ENCODE results near the gene PAX3.

Gene PAX3

GRCh38 chr2:222261504-222261903 lies 37.3 kb downstream of the PAX3 start:
- H4K91ac ChIP-seq (ENCODE audit: low read depth, low read length, poor library complexity): no peak overlapping the region
- no peak overlapping the region for H2AFZ ChIP-seq (ENCODE audit: low read length)
- H3K27ac ChIP-seq (replicated peaks; ENCODE audit: low read length): no peak overlapping the region
- DNase-seq (ENCODE audit: low spot score): no peak
- no peak overlapping the region for H3K4me2 ChIP-seq (ENCODE audit: insufficient read depth, low read length, poor library complexity, severe bottlenecking)
- no peak overlapping the region for H2BK5ac ChIP-seq (ENCODE audit: low read length)
- no peak overlapping the region for H3K4me3 ChIP-seq (ENCODE audit: low read length in 2 of 2)
- no peak overlapping the region for H3K23ac ChIP-seq (ENCODE audit: low read depth, low read length, poor library complexity)
- no peak overlapping the region for H3K18ac ChIP-seq (ENCODE audit: low read length)
- no peaks in the 10 kb centered on the region for H3K36me3 ChIP-seq (replicated peaks in 1 of 2; ENCODE audit: control insufficient read depth in 2 of 2, insufficient read depth in 2 of 2, low read length in 2 of 2)
- no peak overlapping the region for H2BK15ac ChIP-seq (ENCODE audit: low read length)
- no peak overlapping the region for H2BK120ac ChIP-seq (ENCODE audit: low read depth, low read length)
- H3K4ac ChIP-seq (ENCODE audit: low read length): no peak overlapping the region
- no peak overlapping the region for H3K14ac ChIP-seq (ENCODE audit: low read length)
- no peak overlapping the region for H2AK5ac ChIP-seq (ENCODE audit: low read depth, low read length)
- no peaks in the 10 kb centered on the region for H3K79me1 ChIP-seq (ENCODE audit: low read depth, low read length)
- H3K9me3 ChIP-seq (replicated peaks in 1 of 2; ENCODE audit: control insufficient read depth in 2 of 2, insufficient read depth in 1 of 2, low read depth in 1 of 2, low read length in 2 of 2): no peaks in the 10 kb centered on the region
- peaks cover 0 to 7% of the 10 kb centered on the region in 2 donors for H3K4me1 ChIP-seq (ENCODE audit: control insufficient read depth in 2 of 2, insufficient read depth in 1 of 2, low read depth in 1 of 2, low read length in 2 of 2)
- H3K27me3 ChIP-seq (ENCODE audit: control insufficient read depth in 3 of 3, insufficient read depth in 3 of 3, low read depth in 1 of 3, low read length in 3 of 3): peaks cover 0 to 15% (median 0%) of the 10 kb centered on the region in 3 experiments
- H2BK12ac ChIP-seq (ENCODE audit: low read length): no peak overlapping the region
- no CpG with 5 or more reads among the region's 2 CpGs for WGBS, 2 donors (ENCODE audit: extremely low coverage in 2 of 2, insufficient read length in 2 of 2, insufficient replicate concordance in 1 of 2)
- no peak overlapping the region for H3K9ac ChIP-seq (ENCODE audit: low read depth, low read length, poor library complexity)
- no peak overlapping the region for H4K8ac ChIP-seq (ENCODE audit: low read depth, low read length)

GRCh38 chr2:222257645-222258044 lies 41.2 kb downstream of the PAX3 start:
- DNase-seq (ENCODE audit: low spot score): no peak
- Histone ChIP-seq H4K91ac (ENCODE audit: low read depth, low read length, poor library complexity) (no peak overlapping the region), H3K18ac (ENCODE audit: low read length) (peak overlapping the region; percentile 88), H3K4me1 (ENCODE audit: control insufficient read depth in 2 of 2, insufficient read depth in 1 of 2, low read depth in 1 of 2, low read length in 2 of 2) (peaks cover 0 to 7% of the 10 kb centered on the region in 2 donors), H3K27ac (replicated peaks; ENCODE audit: low read length) (no peak overlapping the region), H3K9me3 (replicated peaks in 1 of 2; ENCODE audit: control insufficient read depth in 2 of 2, insufficient read depth in 1 of 2, low read depth in 1 of 2, low read length in 2 of 2) (no peaks in the 10 kb centered on the region), H3K9ac (ENCODE audit: low read depth, low read length, poor library complexity) (no peak overlapping the region), H3K36me3 (replicated peaks in 1 of 2; ENCODE audit: control insufficient read depth in 2 of 2, insufficient read depth in 2 of 2, low read length in 2 of 2) (no peaks in the 10 kb centered on the region), H4K8ac (ENCODE audit: low read depth, low read length) (no peak overlapping the region), H3K79me1 (ENCODE audit: low read depth, low read length) (no peaks in the 10 kb centered on the region), H2BK12ac (ENCODE audit: low read length) (peak overlapping the region; percentile 82), H2BK15ac (ENCODE audit: low read length) (peak overlapping the region; percentile 78), H3K4ac (ENCODE audit: low read length) (no peak overlapping the region), H3K4me3 (ENCODE audit: low read length in 2 of 2) (no peak overlapping the region), H2AK5ac (ENCODE audit: low read depth, low read length) (no peak overlapping the region), H2BK120ac (ENCODE audit: low read depth, low read length) (no peak overlapping the region), H3K14ac (ENCODE audit: low read length) (no peak overlapping the region), H2AFZ (ENCODE audit: low read length) (no peak overlapping the region), H3K4me2 (ENCODE audit: insufficient read depth, low read length, poor library complexity, severe bottlenecking) (no peak overlapping the region), H3K23ac (ENCODE audit: low read depth, low read length, poor library complexity) (no peak overlapping the region), H2BK5ac (ENCODE audit: low read length) (no peak overlapping the region), H3K27me3 (ENCODE audit: control insufficient read depth in 3 of 3, insufficient read depth in 3 of 3, low read depth in 1 of 3, low read length in 3 of 3) (peaks cover 0 to 4% (median 0%) of the 10 kb centered on the region in 3 experiments)
- no CpG with 5 or more reads among the region's 6 CpGs for WGBS, 2 donors (ENCODE audit: extremely low coverage in 2 of 2, insufficient read length in 2 of 2, insufficient replicate concordance in 1 of 2)

- Histone ChIP-seq H3K36me3 (replicated peaks in 1 of 2; ENCODE audit: control insufficient read depth in 2 of 2, insufficient read depth in 2 of 2, low read length in 2 of 2) (no peaks in the 10 kb centered on the region), H2AK5ac (ENCODE audit: low read depth, low read length) (no peak overlapping the region), H4K91ac (ENCODE audit: low read depth, low read length, poor library complexity) (no peak overlapping the region), H3K9me3 (replicated peaks in 1 of 2; ENCODE audit: control insufficient read depth in 2 of 2, insufficient read depth in 1 of 2, low read depth in 1 of 2, low read length in 2 of 2) (peaks cover 0 to 2% of the 10 kb centered on the region in 2 donors), H2BK5ac (ENCODE audit: low read length) (no peak overlapping the region), H3K23ac (ENCODE audit: low read depth, low read length, poor library complexity) (no peak overlapping the region), H3K27ac (replicated peaks; ENCODE audit: low read length) (no peak overlapping the region), H3K4me3 (ENCODE audit: low read length in 2 of 2) (no peak overlapping the region), H3K27me3 (ENCODE audit: control insufficient read depth in 3 of 3, insufficient read depth in 3 of 3, low read depth in 1 of 3, low read length in 3 of 3) (peaks cover 0 to 4% (median 0%) of the 10 kb centered on the region in 3 experiments), H2BK120ac (ENCODE audit: low read depth, low read length) (no peak overlapping the region), H3K14ac (ENCODE audit: low read length) (no peak overlapping the region), H2BK12ac (ENCODE audit: low read length) (no peak overlapping the region), H3K4ac (ENCODE audit: low read length) (no peak overlapping the region), H3K79me1 (ENCODE audit: low read depth, low read length) (no peaks in the 10 kb centered on the region), H3K9ac (ENCODE audit: low read depth, low read length, poor library complexity) (no peak overlapping the region), H4K8ac (ENCODE audit: low read depth, low read length) (no peak overlapping the region), H3K4me2 (ENCODE audit: insufficient read depth, low read length, poor library complexity, severe bottlenecking) (no peak overlapping the region), H3K4me1 (ENCODE audit: control insufficient read depth in 2 of 2, insufficient read depth in 1 of 2, low read depth in 1 of 2, low read length in 2 of 2) (peaks cover 0 to 7% of the 10 kb centered on the region in 2 donors), H2BK15ac (ENCODE audit: low read length) (no peak overlapping the region), H3K18ac (ENCODE audit: low read length) (peak overlapping the region; percentile 6), H2AFZ (ENCODE audit: low read length) (no peak overlapping the region)
- DNase-seq (ENCODE audit: low spot score): no peak
- no CpG with 5 or more reads among the region's 8 CpGs for WGBS, 2 donors (ENCODE audit: extremely low coverage in 2 of 2, insufficient read length in 2 of 2, insufficient replicate concordance in 1 of 2)
Measured at GRCh38 chr2:222256250-222256649, 42.5 kb downstream of the PAX3 start.

- Histone ChIP-seq H4K91ac (ENCODE audit: low read depth, low read length, poor library complexity) (no peak overlapping the region), H2AFZ (ENCODE audit: low read length) (no peak overlapping the region), H3K14ac (ENCODE audit: low read length) (no peak overlapping the region), H2BK120ac (ENCODE audit: low read depth, low read length) (no peak overlapping the region), H3K9ac (ENCODE audit: low read depth, low read length, poor library complexity) (no peak overlapping the region), H2BK12ac (ENCODE audit: low read length) (no peak overlapping the region), H3K4me1 (ENCODE audit: control insufficient read depth in 2 of 2, insufficient read depth in 1 of 2, low read depth in 1 of 2, low read length in 2 of 2) (peaks cover 0 to 7% of the 10 kb centered on the region in 2 donors), H3K36me3 (replicated peaks in 1 of 2; ENCODE audit: control insufficient read depth in 2 of 2, insufficient read depth in 2 of 2, low read length in 2 of 2) (no peaks in the 10 kb centered on the region), H3K27ac (replicated peaks; ENCODE audit: low read length) (no peak overlapping the region), H3K79me1 (ENCODE audit: low read depth, low read length) (no peaks in the 10 kb centered on the region), H3K4me2 (ENCODE audit: insufficient read depth, low read length, poor library complexity, severe bottlenecking) (peak overlapping the region; percentile 2), H3K18ac (ENCODE audit: low read length) (no peak overlapping the region), H3K23ac (ENCODE audit: low read depth, low read length, poor library complexity) (no peak overlapping the region), H2AK5ac (ENCODE audit: low read depth, low read length) (no peak overlapping the region), H2BK15ac (ENCODE audit: low read length) (no peak overlapping the region), H3K27me3 (ENCODE audit: control insufficient read depth in 3 of 3, insufficient read depth in 3 of 3, low read depth in 1 of 3, low read length in 3 of 3) (peaks cover 0 to 4% (median 0%) of the 10 kb centered on the region in 3 experiments), H2BK5ac (ENCODE audit: low read length) (no peak overlapping the region), H3K4ac (ENCODE audit: low read length) (no peak overlapping the region), H3K4me3 (ENCODE audit: low read length in 2 of 2) (no peak overlapping the region), H4K8ac (ENCODE audit: low read depth, low read length) (no peak overlapping the region), H3K9me3 (replicated peaks in 1 of 2; ENCODE audit: control insufficient read depth in 2 of 2, insufficient read depth in 1 of 2, low read depth in 1 of 2, low read length in 2 of 2) (peaks cover 0 to 2% of the 10 kb centered on the region in 2 donors)
- DNase-seq (ENCODE audit: low spot score): no peak
Measured at GRCh38 chr2:222255090-222255489, 43.7 kb downstream of the PAX3 start.
